PFSK-1 (cell line): ENCODE measurements around the gene ONECUT1.

Experiments used
- POLR2AphosphoS5 ChIP-seq: IDR thresholded peaks from 2 replicates; pipeline ENCODE4 v1.6.1; 2012; ENCODE audit warnings: low read depth, mild to moderate bottlenecking, control low read depth, low read length, moderate library complexity
- SIN3A ChIP-seq: IDR thresholded peaks from 2 replicates; pipeline ENCODE4 v1.6.1; 2012; ENCODE audit warnings: mild to moderate bottlenecking, low read length, moderate library complexity, borderline replicate concordance; ENCODE audit not compliant: insufficient read depth
- TAF1 ChIP-seq: IDR thresholded peaks from 2 replicates; pipeline ENCODE4 v1.6.1; 2012; ENCODE audit warnings: low read length, control low read depth, borderline replicate concordance; ENCODE audit not compliant: insufficient read depth
- TF ChIP-seq, protein P1 (sequence below), 2 experiments: IDR thresholded peaks; 2 replicates each; pipeline versions ENCODE4 v1.6.1 to v1.8.0; 2011 to 2012; ENCODE audit warnings: low read depth in 2 of 2, low read length in 2 of 2, control low read depth in 1 of 2, inconsistent platforms in 1 of 2, mild to moderate bottlenecking in 1 of 2, moderate library complexity in 1 of 2; ENCODE audit not compliant: insufficient read depth in 1 of 2

DNA sequence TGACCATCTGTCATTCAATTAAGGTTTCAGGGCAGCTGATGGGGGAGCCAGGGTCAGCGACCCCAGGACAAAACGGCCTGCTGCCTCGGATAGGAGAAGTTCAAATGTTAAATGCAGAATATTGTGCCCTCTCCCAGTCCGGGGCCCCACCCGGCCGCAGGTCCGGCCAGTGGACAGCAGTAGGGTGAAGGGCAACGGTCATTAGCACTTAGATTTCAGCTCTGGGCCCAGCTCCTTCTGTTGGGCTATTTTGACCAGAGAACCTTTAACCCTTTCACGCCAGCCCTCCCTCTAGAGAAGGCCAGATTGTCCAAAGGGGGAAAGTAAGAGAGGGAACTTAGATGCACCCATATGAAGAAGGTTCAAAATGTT lies 16.1 kb upstream of the ONECUT1 start:
- TF ChIP-seq SIN3A (no peak), POLR2AphosphoS5 (no peak), TAF1 (no peak)
- TF ChIP-seq, protein P1, sequence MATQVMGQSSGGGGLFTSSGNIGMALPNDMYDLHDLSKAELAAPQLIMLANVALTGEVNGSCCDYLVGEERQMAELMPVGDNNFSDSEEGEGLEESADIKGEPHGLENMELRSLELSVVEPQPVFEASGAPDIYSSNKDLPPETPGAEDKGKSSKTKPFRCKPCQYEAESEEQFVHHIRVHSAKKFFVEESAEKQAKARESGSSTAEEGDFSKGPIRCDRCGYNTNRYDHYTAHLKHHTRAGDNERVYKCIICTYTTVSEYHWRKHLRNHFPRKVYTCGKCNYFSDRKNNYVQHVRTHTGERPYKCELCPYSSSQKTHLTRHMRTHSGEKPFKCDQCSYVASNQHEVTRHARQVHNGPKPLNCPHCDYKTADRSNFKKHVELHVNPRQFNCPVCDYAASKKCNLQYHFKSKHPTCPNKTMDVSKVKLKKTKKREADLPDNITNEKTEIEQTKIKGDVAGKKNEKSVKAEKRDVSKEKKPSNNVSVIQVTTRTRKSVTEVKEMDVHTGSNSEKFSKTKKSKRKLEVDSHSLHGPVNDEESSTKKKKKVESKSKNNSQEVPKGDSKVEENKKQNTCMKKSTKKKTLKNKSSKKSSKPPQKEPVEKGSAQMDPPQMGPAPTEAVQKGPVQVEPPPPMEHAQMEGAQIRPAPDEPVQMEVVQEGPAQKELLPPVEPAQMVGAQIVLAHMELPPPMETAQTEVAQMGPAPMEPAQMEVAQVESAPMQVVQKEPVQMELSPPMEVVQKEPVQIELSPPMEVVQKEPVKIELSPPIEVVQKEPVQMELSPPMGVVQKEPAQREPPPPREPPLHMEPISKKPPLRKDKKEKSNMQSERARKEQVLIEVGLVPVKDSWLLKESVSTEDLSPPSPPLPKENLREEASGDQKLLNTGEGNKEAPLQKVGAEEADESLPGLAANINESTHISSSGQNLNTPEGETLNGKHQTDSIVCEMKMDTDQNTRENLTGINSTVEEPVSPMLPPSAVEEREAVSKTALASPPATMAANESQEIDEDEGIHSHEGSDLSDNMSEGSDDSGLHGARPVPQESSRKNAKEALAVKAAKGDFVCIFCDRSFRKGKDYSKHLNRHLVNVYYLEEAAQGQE (IDR thresholded peaks at IDR 0.05; ENCODE audit: insufficient read depth in 1 of 2, low read depth in 2 of 2, low read length in 2 of 2): no peak
